Parathyroid adenoma (tissue), 2 donors: ENCODE measurements around the gene DPRX.

Experiments used
- H2AFZ ChIP-seq: fragments of 300-600 bp; sonication (generic); one replicate; pipeline ENCODE4 v1.7.0; 2017; ENCODE audit warnings: antibody characterized with exemption, mild to moderate bottlenecking
- H3K27ac ChIP-seq: fragments of 300-600 bp; sonication (generic); one replicate; pipeline ENCODE4 v1.7.0; 2017
- H3K27me3 ChIP-seq: fragments of 300-600 bp; sonication (generic); one replicate; pipeline ENCODE4 v1.7.0; 2017; ENCODE audit warnings: low read length; ENCODE audit not compliant: control insufficient read depth, insufficient read depth
- H3K36me3 ChIP-seq: fragments of 300-600 bp; sonication (generic); one replicate; pipeline ENCODE4 v1.7.0; 2017; ENCODE audit warnings: low read length; ENCODE audit not compliant: control insufficient read depth, insufficient read depth
- H3K4me1 ChIP-seq: fragments of 300-600 bp; sonication (generic); one replicate; pipeline ENCODE4 v1.7.0; 2017; ENCODE audit warnings: control low read depth
- H3K4me2 ChIP-seq: fragments of 300-600 bp; sonication (generic); one replicate; pipeline ENCODE4 v1.7.0; 2017; ENCODE audit warnings: low read length
- H3K4me3 ChIP-seq: fragments of 300-600 bp; sonication (generic); one replicate; pipeline ENCODE4 v1.7.0; 2017; ENCODE audit warnings: low read depth, low read length
- H3K79me2 ChIP-seq: fragments of 300-600 bp; sonication (generic); one replicate; pipeline ENCODE4 v1.7.0; 2017; ENCODE audit warnings: control low read depth
- H3K9ac ChIP-seq: fragments of 300-600 bp; sonication (generic); one replicate; pipeline ENCODE4 v1.7.0; 2017; ENCODE audit warnings: mild to moderate bottlenecking
- H3K9me3 ChIP-seq: fragments of 300-600 bp; sonication (generic); one replicate; pipeline ENCODE4 v1.7.0; 2017; ENCODE audit warnings: low read length; ENCODE audit not compliant: control insufficient read depth
- TF ChIP-seq, protein P1 (sequence below): fragments of 300-600 bp; sonication (generic); IDR thresholded peaks from one replicate; pipeline ENCODE4 v1.7.0; 2017; ENCODE audit warnings: antibody characterized with exemption, mild to moderate bottlenecking
- donor health status: primary hyperparathyroidism.

DPRX gene

DNA sequence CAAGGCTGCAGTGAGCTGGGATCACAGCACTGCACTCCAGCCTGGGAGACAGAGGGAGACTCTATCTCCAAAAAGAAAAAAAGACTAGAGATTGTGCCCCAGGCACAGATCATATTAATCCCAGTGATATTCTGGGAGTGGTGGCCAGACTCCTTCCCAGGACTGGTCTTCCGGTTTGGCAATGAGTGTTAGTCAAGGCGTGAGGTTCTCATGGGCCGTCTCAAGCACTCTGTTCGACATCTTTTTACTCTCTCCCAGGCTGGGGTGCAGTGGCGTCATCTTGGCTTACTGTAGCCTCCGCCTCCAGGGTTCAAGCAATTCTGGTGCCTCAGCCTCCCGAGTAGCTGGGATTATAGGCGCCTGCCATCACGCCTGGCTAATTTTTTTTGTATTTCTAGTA is 5.3 kb upstream of the DPRX start:
- no peaks in the 10 kb centered on the region for H3K36me3 ChIP-seq
- no peaks in the 10 kb centered on the region for H3K9me3 ChIP-seq
- no peaks in the 10 kb centered on the region for H3K4me1 ChIP-seq
- H3K27me3 ChIP-seq: no peaks in the 10 kb centered on the region
- no peak overlapping the region for H3K4me3 ChIP-seq
- H3K9ac ChIP-seq: no peak overlapping the region
- no peaks in the 10 kb centered on the region for H3K79me2 ChIP-seq
- no peak overlapping the region for H3K4me2 ChIP-seq
- no peak overlapping the region for H2AFZ ChIP-seq
- TF ChIP-seq, protein P1, sequence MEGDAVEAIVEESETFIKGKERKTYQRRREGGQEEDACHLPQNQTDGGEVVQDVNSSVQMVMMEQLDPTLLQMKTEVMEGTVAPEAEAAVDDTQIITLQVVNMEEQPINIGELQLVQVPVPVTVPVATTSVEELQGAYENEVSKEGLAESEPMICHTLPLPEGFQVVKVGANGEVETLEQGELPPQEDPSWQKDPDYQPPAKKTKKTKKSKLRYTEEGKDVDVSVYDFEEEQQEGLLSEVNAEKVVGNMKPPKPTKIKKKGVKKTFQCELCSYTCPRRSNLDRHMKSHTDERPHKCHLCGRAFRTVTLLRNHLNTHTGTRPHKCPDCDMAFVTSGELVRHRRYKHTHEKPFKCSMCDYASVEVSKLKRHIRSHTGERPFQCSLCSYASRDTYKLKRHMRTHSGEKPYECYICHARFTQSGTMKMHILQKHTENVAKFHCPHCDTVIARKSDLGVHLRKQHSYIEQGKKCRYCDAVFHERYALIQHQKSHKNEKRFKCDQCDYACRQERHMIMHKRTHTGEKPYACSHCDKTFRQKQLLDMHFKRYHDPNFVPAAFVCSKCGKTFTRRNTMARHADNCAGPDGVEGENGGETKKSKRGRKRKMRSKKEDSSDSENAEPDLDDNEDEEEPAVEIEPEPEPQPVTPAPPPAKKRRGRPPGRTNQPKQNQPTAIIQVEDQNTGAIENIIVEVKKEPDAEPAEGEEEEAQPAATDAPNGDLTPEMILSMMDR: no peak
- H3K27ac ChIP-seq: no peak overlapping the region

GRCh38 chr19:53626976-53627375 is 4.8 kb upstream of the DPRX start:
- Histone ChIP-seq H3K79me2 (no peaks in the 10 kb centered on the region), H3K9ac (no peak overlapping the region), H3K27ac (no peak overlapping the region)

GRCh38 chr19:53634768-53635167 is 3.0 kb downstream of the DPRX start:
- TF ChIP-seq, protein P1: no peak
- Histone ChIP-seq H3K36me3 (no peaks in the 10 kb centered on the region), H3K27me3 (no peaks in the 10 kb centered on the region), H3K27ac (no peak overlapping the region), H3K9me3 (no peaks in the 10 kb centered on the region), H3K79me2 (no peaks in the 10 kb centered on the region), H2AFZ (no peak overlapping the region), H3K4me2 (no peak overlapping the region), H3K4me3 (no peak overlapping the region), H3K9ac (no peak overlapping the region), H3K4me1 (no peaks in the 10 kb centered on the region)

More at GRCh38 chr19:53626976-53627375, 4.8 kb upstream of the DPRX start:
- TF ChIP-seq, protein P1: no peak
- H3K27me3 ChIP-seq: no peaks in the 10 kb centered on the region
- H3K9me3 ChIP-seq: no peaks in the 10 kb centered on the region
- H3K4me2 ChIP-seq: no peak overlapping the region
- no peak overlapping the region for H3K4me3 ChIP-seq
- no peaks in the 10 kb centered on the region for H3K4me1 ChIP-seq
- no peaks in the 10 kb centered on the region for H3K36me3 ChIP-seq
- no peak overlapping the region for H2AFZ ChIP-seq

DNA sequence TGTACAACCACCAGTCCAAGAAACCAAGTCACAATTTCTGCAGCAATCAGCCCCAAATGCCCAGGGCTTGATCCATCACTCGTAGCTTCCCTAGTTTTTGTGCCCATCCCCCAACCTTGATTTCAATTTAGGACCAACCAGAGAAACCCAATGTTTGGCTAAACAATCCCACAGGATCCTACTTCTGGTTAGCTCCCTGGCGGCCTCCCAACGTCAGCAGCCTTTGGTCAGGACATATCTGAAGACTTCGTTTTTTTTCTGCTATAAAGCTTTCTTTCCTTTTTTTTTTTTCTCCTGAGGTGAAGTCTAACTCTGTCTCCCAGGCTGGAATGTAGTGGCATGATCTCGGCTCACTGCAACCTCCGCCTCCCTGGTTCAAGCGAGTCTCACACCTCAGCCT is 7.7 kb downstream of the DPRX start:
- no peaks in the 10 kb centered on the region for H3K79me2 ChIP-seq
- TF ChIP-seq, protein P1: no peak
- H3K27me3 ChIP-seq: no peaks in the 10 kb centered on the region
- no peak overlapping the region for H3K27ac ChIP-seq
- no peaks in the 10 kb centered on the region for H3K4me1 ChIP-seq
- no peak overlapping the region for H3K9ac ChIP-seq
- H3K36me3 ChIP-seq: no peaks in the 10 kb centered on the region
- H3K4me3 ChIP-seq: no peak overlapping the region
- H3K9me3 ChIP-seq: no peaks in the 10 kb centered on the region
- no peak overlapping the region for H3K4me2 ChIP-seq
- H2AFZ ChIP-seq: no peak overlapping the region

GRCh38 chr19:53642381-53643099 is 10.7 kb downstream of the DPRX start:
- Histone ChIP-seq H3K27me3 (no peaks in the 10 kb centered on the region), H3K4me2 (no peak overlapping the region), H3K36me3 (no peaks in the 10 kb centered on the region), H3K27ac (no peak overlapping the region), H2AFZ (no peak overlapping the region), H3K9me3 (no peaks in the 10 kb centered on the region), H3K4me3 (no peak overlapping the region), H3K79me2 (no peaks in the 10 kb centered on the region), H3K4me1 (no peaks in the 10 kb centered on the region), H3K9ac (no peak overlapping the region)
- TF ChIP-seq, protein P1: no peak
